HEK293 (cell line): ENCODE results near the gene FAM171A1.

Source experiments
- CTCF ChIA-PET: fragments of 350-600 bp; formaldehyde crosslinking; extraction: SDS; loops from one replicate; lab custom pipeline; 2021; ENCODE audit warnings: antibody characterized with exemption; lab: Yijun Ruan, JAX
- POLR2A ChIA-PET: fragments of 300-600 bp; formaldehyde crosslinking; extraction: SDS; loops from one replicate; lab custom pipeline; 2020; ENCODE audit warnings: antibody characterized with exemption, inconsistent platforms; lab: Yijun Ruan, JAX
- H3K27ac ChIP-seq: fragments of 200-500 bp; sonication (Bioruptor generic); 2 replicates; pipeline ENCODE4 v1.5.1; 2014; ENCODE audit warnings: low read depth, low read length, control low read depth, inconsistent platforms; ENCODE audit errors: extremely low read depth
- H3K36me3 ChIP-seq, 2 experiments: fragments of 200-500 bp in 1 of 2; sonication (Bioruptor generic) in 1 of 2; 1 replicate in 1 of 2; 2 replicates in 1 of 2; pipeline ENCODE4 v1.5.1; 2014 to 2017; ENCODE audit warnings: inconsistent platforms in 2 of 2, low read length in 2 of 2; ENCODE audit not compliant: control insufficient read depth in 2 of 2, insufficient read depth in 1 of 2
- H3K4me1 ChIP-seq: fragments of 200-500 bp; sonication (Bioruptor generic); 2 replicates; pipeline ENCODE4 v1.5.1; 2014; ENCODE audit warnings: mild to moderate bottlenecking, low read length, inconsistent platforms; ENCODE audit not compliant: control insufficient read depth, insufficient read depth
- H3K4me3 ChIP-seq: 2 replicates; pipeline ENCODE4 v1.5.1; 2011; ENCODE audit warnings: low read depth, mild to moderate bottlenecking, control low read depth, low read length, moderate library complexity
- H3K9me3 ChIP-seq: fragments of 200-500 bp; sonication (Bioruptor generic); 2 replicates; pipeline ENCODE4 v1.5.1; 2014; ENCODE audit warnings: low read depth, low read length, inconsistent platforms; ENCODE audit not compliant: control insufficient read depth, insufficient read depth
- SALL2 ChIP-seq: fragments of 450-650 bp; formaldehyde crosslinking; IDR thresholded peaks from 2 replicates; pipeline ENCODE4 v1.5.0; 2017; ENCODE audit warnings: missing biosample characterization, mild to moderate bottlenecking, missing genetic modification characterization, borderline replicate concordance
- YY1 ChIP-seq: fragments of 450-650 bp; formaldehyde crosslinking; IDR thresholded peaks from 2 replicates; pipeline ENCODE4 v1.5.1; 2018; ENCODE audit warnings: missing biosample characterization, missing genetic modification characterization
- ZIC2 ChIP-seq: fragments of 450-650 bp; formaldehyde crosslinking; IDR thresholded peaks from 2 replicates; pipeline ENCODE4 v1.5.1; 2016; ENCODE audit warnings: missing biosample characterization, missing genetic modification characterization
- ZNF112 ChIP-seq: fragments of 450-650 bp; formaldehyde crosslinking; IDR thresholded peaks from 2 replicates; pipeline ENCODE4 v1.5.0; 2017; ENCODE audit warnings: missing biosample characterization, missing genetic modification characterization
- ZNF211 ChIP-seq: fragments of 450-650 bp; formaldehyde crosslinking; IDR thresholded peaks from 2 replicates; pipeline ENCODE4 v1.5.1; 2016; ENCODE audit warnings: low read depth, missing biosample characterization, missing genetic modification characterization
- ZNF335 ChIP-seq: fragments of 450-650 bp; formaldehyde crosslinking; conservative IDR thresholded peaks from 2 replicates; pipeline ENCODE4 v1.5.1; 2016; ENCODE audit warnings: missing biosample characterization, missing genetic modification characterization
- ZNF37A ChIP-seq: fragments of 450-650 bp; IDR thresholded peaks from 2 replicates; pipeline ENCODE4 v1.5.1; 2018; ENCODE audit warnings: missing biosample characterization, missing genetic modification characterization
- ZNF560 ChIP-seq: fragments of 450-650 bp; formaldehyde crosslinking; IDR thresholded peaks from 2 replicates; pipeline ENCODE4 v1.5.1; 2017; ENCODE audit warnings: missing biosample characterization, missing genetic modification characterization, borderline replicate concordance
- ZNF629 ChIP-seq: fragments of 450-650 bp; formaldehyde crosslinking; IDR thresholded peaks from 2 replicates; pipeline ENCODE4 v1.5.1; 2017; ENCODE audit warnings: missing biosample characterization, missing genetic modification characterization
- ZNF664 ChIP-seq: fragments of 450-650 bp; formaldehyde crosslinking; IDR thresholded peaks from 2 replicates; pipeline ENCODE4 v1.5.1; 2016; ENCODE audit warnings: missing biosample characterization, missing genetic modification characterization
- ZNF777 ChIP-seq: fragments of 450-650 bp; formaldehyde crosslinking; IDR thresholded peaks from 2 replicates; pipeline ENCODE4 v1.5.1; 2017; ENCODE audit warnings: missing biosample characterization, missing genetic modification characterization, borderline replicate concordance
- TF ChIP-seq, protein P1 (sequence below): fragments of 450-650 bp; formaldehyde crosslinking; IDR thresholded peaks from 2 replicates; pipeline ENCODE4 v1.5.1; 2016; ENCODE audit warnings: missing biosample characterization, missing genetic modification characterization
- TF ChIP-seq, protein P2 (sequence below): fragments of 450-650 bp; formaldehyde crosslinking; IDR thresholded peaks from 2 replicates; pipeline ENCODE4 v1.5.1; 2016; ENCODE audit warnings: missing biosample characterization, missing genetic modification characterization
- TF ChIP-seq, protein P3 (sequence below): fragments of 450-650 bp; formaldehyde crosslinking; IDR thresholded peaks from 2 replicates; pipeline ENCODE4 v1.5.1; 2016; ENCODE audit warnings: missing biosample characterization, missing genetic modification characterization, borderline replicate concordance
- TF ChIP-seq, protein P4 (sequence below): fragments of 450-650 bp; formaldehyde crosslinking; IDR thresholded peaks from 2 replicates; pipeline ENCODE4 v1.5.1; 2016; ENCODE audit warnings: missing biosample characterization, missing genetic modification characterization

The FAM171A1 gene

DNA sequence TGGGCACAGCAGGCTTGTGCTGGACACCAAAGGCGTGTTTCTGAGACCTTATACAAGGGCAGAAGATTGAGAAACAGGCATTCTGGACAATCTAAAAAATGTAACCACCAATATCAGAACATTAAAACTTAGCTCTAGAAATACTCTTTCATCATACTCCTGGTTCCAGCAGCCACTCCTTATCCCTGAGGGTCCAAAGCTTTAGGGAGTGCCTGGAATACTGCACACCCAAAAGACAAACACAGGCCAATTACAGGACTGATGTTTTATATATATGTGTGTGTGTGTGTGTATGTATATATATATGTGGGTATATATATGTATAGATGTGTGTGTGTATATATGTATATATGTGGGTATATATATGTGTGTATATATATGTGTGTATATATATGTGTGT lies 39.6 kb downstream of the FAM171A1 start (continued):
- TF ChIP-seq, protein P1, sequence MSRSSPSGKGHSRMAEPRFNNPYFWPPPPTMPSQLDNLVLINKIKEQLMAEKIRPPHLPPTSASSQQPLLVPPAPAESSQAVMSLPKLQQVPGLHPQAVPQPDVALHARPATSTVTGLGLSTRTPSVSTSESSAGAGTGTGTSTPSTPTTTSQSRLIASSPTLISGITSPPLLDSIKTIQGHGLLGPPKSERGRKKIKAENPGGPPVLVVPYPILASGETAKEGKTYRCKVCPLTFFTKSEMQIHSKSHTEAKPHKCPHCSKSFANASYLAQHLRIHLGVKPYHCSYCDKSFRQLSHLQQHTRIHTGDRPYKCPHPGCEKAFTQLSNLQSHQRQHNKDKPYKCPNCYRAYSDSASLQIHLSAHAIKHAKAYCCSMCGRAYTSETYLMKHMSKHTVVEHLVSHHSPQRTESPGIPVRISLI, result no peak
- TF ChIP-seq ZIC2 (tag by site-specific recombination), result no peak

DNA sequence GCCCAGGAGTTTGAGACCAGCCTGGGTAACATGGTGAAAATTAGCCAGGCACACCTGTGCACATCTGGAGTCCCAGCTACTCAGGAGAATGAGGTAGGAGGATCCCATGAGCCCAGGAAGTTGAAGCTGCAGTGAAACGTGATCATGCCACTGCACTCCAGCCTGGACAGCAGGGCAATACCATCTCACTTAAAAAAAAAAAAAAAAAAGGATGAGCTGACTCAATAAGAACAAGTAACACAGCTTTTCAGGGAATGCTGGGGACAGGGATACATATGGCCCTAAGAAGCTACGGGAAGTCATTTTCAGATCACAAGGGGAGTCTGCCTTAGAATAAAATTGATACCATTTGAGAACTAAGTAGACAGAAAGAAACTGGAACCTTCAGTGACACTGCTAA lies 41.7 kb downstream of the FAM171A1 start:
- ChIA-PET POLR2A (no interaction called here), CTCF (no interaction called here)
- Histone ChIP-seq H3K9me3 (no peaks in the 10 kb centered on the region), H3K4me1 (no peaks in the 10 kb centered on the region), H3K27ac (no peak overlapping the region), H3K4me3 (no peak overlapping the region), H3K36me3 (no peaks in the 10 kb centered on the region; a peak in 1 of 3 replicates)
- TF ChIP-seq, protein P2, sequence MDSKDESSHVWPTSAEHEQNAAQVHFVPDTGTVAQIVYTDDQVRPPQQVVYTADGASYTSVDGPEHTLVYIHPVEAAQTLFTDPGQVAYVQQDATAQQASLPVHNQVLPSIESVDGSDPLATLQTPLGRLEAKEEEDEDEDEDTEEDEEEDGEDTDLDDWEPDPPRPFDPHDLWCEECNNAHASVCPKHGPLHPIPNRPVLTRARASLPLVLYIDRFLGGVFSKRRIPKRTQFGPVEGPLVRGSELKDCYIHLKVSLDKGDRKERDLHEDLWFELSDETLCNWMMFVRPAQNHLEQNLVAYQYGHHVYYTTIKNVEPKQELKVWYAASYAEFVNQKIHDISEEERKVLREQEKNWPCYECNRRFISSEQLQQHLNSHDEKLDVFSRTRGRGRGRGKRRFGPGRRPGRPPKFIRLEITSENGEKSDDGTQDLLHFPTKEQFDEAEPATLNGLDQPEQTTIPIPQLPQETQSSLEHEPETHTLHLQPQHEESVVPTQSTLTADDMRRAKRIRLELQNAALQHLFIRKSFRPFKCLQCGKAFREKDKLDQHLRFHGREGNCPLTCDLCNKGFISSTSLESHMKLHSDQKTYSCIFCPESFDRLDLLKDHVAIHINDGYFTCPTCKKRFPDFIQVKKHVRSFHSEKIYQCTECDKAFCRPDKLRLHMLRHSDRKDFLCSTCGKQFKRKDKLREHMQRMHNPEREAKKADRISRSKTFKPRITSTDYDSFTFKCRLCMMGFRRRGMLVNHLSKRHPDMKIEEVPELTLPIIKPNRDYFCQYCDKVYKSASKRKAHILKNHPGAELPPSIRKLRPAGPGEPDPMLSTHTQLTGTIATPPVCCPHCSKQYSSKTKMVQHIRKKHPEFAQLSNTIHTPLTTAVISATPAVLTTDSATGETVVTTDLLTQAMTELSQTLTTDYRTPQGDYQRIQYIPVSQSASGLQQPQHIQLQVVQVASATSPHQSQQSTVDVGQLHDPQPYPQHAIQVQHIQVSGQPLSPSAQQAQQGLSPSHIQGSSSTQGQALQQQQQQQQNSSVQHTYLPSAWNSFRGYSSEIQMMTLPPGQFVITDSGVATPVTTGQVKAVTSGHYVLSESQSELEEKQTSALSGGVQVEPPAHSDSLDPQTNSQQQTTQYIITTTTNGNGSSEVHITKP (tag by site-specific recombination), result peak; percentile 80
- TF ChIP-seq SALL2 (no peak), YY1 (tag by site-specific recombination) (no peak), ZNF560 (tag by site-specific recombination) (no peak), ZNF112 (tag by site-specific recombination) (no peak), ZNF37A (tag by site-specific recombination) (no peak), ZNF629 (tag by site-specific recombination) (no peak), ZNF335 (no peak), ZNF664 (peak; percentile 77; the same call in 1 of the 2 replicates), ZNF777 (tag by site-specific recombination) (no peak), ZNF211 (tag by site-specific recombination) (no peak)
- TF ChIP-seq, protein P3, sequence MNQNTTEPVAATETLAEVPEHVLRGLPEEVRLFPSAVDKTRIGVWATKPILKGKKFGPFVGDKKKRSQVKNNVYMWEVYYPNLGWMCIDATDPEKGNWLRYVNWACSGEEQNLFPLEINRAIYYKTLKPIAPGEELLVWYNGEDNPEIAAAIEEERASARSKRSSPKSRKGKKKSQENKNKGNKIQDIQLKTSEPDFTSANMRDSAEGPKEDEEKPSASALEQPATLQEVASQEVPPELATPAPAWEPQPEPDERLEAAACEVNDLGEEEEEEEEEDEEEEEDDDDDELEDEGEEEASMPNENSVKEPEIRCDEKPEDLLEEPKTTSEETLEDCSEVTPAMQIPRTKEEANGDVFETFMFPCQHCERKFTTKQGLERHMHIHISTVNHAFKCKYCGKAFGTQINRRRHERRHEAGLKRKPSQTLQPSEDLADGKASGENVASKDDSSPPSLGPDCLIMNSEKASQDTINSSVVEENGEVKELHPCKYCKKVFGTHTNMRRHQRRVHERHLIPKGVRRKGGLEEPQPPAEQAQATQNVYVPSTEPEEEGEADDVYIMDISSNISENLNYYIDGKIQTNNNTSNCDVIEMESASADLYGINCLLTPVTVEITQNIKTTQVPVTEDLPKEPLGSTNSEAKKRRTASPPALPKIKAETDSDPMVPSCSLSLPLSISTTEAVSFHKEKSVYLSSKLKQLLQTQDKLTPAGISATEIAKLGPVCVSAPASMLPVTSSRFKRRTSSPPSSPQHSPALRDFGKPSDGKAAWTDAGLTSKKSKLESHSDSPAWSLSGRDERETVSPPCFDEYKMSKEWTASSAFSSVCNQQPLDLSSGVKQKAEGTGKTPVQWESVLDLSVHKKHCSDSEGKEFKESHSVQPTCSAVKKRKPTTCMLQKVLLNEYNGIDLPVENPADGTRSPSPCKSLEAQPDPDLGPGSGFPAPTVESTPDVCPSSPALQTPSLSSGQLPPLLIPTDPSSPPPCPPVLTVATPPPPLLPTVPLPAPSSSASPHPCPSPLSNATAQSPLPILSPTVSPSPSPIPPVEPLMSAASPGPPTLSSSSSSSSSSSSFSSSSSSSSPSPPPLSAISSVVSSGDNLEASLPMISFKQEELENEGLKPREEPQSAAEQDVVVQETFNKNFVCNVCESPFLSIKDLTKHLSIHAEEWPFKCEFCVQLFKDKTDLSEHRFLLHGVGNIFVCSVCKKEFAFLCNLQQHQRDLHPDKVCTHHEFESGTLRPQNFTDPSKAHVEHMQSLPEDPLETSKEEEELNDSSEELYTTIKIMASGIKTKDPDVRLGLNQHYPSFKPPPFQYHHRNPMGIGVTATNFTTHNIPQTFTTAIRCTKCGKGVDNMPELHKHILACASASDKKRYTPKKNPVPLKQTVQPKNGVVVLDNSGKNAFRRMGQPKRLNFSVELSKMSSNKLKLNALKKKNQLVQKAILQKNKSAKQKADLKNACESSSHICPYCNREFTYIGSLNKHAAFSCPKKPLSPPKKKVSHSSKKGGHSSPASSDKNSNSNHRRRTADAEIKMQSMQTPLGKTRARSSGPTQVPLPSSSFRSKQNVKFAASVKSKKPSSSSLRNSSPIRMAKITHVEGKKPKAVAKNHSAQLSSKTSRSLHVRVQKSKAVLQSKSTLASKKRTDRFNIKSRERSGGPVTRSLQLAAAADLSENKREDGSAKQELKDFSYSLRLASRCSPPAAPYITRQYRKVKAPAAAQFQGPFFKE (tag by site-specific recombination), result no peak
- TF ChIP-seq, protein P4, sequence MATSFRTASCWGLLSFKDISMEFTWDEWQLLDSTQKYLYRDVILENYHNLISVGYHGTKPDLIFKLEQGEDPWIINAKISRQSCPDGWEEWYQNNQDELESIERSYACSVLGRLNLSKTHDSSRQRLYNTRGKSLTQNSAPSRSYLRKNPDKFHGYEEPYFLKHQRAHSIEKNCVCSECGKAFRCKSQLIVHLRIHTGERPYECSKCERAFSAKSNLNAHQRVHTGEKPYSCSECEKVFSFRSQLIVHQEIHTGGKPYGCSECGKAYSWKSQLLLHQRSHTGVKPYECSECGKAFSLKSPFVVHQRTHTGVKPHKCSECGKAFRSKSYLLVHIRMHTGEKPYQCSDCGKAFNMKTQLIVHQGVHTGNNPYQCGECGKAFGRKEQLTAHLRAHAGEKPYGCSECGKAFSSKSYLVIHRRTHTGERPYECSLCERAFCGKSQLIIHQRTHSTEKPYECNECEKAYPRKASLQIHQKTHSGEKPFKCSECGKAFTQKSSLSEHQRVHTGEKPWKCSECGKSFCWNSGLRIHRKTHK (tag by site-specific recombination), result no peak
- TF ChIP-seq, protein P1, result 0 out of 2 replicates have a peak, but pooled peaks have one; percentile 31
